Stomach (tissue), 4 donors: ENCODE data around the gene LLCFC1.

Experiments used
- POLR2A ChIP-seq, 4 donors: fragments of 450-650 bp; IDR thresholded peaks; one replicate each; pipeline ENCODE4 v1.6.1; 2016; ENCODE audit warnings: antibody characterized with exemption in 4 of 4, control low read depth in 2 of 4, mild to moderate bottlenecking in 1 of 4, moderate library complexity in 1 of 4
- POLR2AphosphoS5 ChIP-seq, 3 donors: sonication (generic); formaldehyde crosslinking; IDR thresholded peaks; one replicate each; pipeline ENCODE4 v1.6.1; 2016; ENCODE audit warnings: antibody characterized with exemption in 3 of 3
- TF ChIP-seq, protein P1 (sequence below), 7 experiments: fragments of 450-650 bp in 4 of 7; fragments of 200-600 bp in 3 of 7; sonication (generic) in 3 of 7; IDR thresholded peaks; one replicate each; pipeline ENCODE4 v1.5.1; 2016 to 2019; ENCODE audit warnings: antibody characterized with exemption in 7 of 7, control low read depth in 2 of 7, mild to moderate bottlenecking in 1 of 7

DNA sequence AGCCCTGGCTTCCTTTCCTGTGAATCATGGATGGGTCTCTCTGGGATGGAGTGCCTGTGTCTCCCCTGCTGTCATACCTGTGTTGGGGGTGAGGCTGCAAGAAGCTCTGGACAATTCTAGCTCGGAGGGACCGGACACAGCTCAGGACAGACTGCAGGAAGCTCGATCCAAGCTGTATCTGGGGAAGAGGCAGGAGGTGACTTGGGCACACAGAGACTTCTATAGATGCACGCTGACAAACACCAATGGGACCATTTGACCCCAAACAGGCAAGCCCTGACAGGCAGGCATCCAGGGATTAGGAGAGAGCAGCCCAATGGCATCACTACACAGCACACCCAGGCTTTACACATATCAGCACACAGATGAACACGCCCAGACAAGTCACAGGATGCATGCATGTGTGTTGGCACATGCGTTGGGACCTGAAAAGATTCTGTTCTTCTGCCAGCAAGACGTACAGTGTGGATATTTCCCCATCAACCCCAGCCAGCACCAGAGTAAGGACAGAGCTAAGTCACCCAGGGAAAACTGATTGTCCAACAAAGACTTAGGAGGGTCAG, 4.5 kb downstream of the LLCFC1 start:
- TF ChIP-seq, protein P1, sequence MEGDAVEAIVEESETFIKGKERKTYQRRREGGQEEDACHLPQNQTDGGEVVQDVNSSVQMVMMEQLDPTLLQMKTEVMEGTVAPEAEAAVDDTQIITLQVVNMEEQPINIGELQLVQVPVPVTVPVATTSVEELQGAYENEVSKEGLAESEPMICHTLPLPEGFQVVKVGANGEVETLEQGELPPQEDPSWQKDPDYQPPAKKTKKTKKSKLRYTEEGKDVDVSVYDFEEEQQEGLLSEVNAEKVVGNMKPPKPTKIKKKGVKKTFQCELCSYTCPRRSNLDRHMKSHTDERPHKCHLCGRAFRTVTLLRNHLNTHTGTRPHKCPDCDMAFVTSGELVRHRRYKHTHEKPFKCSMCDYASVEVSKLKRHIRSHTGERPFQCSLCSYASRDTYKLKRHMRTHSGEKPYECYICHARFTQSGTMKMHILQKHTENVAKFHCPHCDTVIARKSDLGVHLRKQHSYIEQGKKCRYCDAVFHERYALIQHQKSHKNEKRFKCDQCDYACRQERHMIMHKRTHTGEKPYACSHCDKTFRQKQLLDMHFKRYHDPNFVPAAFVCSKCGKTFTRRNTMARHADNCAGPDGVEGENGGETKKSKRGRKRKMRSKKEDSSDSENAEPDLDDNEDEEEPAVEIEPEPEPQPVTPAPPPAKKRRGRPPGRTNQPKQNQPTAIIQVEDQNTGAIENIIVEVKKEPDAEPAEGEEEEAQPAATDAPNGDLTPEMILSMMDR (IDR thresholded peaks at IDR 0.05): no peak
- TF ChIP-seq POLR2A (IDR thresholded peaks at IDR 0.05): no peak
- no peak for TF ChIP-seq POLR2AphosphoS5 (IDR thresholded peaks at IDR 0.05)
